HG02885 (cell line): ENCODE measurements around the gene MTOR.
"Not testable (repeated sequence)": the region's sequence is repeated elsewhere in the genome, so short reads cannot be mapped to it uniquely, and the experiment has no call there.

Experiments used
- ATAC-seq: cut with Tn5 transposase; IDR thresholded peaks from one replicate; pipeline ENCODE4 v1.9.1; 2021; ENCODE audit warnings: mild to moderate bottlenecking; ENCODE audit not compliant: unreplicated experiment, poor library complexity

The MTOR gene

DNA sequence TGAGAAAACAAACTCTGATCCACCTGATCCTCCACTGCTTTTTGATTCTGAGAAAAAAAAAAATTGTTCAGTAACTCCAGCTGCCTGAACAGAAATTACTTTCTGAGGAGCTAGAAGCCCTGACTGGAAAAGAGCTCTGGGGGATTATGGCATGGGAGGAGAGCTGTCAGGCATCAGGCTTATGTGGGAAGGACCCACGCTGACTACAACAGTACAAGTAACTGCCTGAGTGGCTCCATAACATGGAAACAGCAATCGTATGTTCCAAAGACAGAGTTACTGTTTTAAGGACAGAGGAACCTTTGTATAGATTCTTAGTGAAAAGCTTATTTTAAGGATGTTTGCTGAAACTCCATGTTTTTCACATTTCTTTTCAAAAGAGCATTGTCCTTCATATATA lies 74.4 kb downstream of the MTOR start:
- ATAC-seq = no peak

DNA sequence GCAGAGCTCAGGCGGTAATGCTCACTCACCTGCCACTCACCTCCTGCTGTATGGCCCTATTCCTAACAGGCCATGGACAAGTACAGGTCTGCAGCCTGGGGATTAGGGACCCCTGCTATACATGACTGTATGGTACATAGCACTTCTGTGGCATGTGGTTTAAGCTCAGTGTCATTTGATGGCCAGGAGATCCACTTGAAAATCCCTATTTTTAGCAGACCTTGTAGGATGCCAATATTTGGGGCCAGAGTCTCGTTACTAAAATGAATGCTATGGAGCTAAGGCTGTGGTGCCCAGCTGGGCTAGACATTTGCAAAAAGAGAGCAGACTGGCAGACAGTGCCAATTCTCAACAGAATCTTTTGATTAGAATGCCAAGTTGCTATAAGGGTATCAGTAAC lies 74.9 kb downstream of the MTOR start:
- no peak for ATAC-seq

DNA sequence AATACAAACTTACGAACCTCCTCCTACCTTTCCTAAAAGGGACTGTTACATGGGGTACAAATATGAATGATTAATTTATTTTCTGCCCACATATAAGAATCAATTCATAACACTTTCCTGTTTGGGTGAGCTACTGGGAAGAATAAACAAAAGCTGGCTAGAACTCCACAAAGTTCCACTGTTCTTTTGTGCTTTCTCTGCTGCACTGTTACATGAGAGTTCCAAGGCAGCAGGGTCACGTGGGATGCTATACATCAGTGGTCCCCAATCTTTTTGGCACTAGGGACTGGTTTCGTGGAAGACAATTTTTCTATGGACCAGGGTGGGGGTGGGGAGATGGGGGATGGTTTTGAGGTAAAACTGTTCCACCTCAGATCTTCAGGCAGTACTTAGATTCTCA lies 75.4 kb downstream of the MTOR start:
- ATAC-seq = no peak

DNA sequence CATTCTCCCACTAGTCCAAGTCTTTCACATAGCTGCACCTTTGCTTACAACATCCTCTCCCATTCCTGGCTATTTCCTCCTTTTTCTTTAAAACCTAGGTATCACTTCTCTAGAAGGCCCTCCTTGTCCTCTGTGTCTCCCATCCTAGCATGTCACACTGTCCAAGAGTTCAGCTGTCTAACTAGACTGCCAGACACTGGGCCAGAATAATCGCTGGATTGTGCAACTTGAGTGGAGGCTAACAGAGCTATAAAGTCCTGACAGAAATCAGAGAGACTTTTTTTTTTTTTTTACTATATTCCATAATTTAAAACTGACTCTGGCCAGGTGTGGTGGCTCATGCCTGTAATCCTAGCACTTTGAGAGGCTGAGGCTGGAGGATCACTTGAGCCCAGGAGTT lies 77.4 kb downstream of the MTOR start:
- no peak for ATAC-seq

DNA sequence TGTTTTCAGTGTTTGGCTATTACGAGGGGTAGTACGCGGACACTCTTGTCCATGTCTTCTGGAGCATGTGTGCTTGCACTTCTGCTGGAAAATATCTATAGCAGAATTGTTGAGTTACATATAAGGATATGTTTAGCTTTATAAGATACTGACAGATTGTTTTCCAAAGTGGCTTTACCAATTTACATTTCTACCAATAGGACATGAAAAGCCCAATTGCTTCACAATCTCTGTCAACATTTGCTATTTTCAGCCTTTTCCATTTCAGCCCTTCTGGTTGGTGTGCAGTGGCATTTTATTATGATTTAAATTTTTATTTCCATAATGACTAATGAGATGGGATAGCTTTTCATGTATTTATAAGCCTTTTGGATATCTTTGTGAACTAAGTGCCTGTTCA lies 79.5 kb downstream of the MTOR start:
- no peak for ATAC-seq

DNA sequence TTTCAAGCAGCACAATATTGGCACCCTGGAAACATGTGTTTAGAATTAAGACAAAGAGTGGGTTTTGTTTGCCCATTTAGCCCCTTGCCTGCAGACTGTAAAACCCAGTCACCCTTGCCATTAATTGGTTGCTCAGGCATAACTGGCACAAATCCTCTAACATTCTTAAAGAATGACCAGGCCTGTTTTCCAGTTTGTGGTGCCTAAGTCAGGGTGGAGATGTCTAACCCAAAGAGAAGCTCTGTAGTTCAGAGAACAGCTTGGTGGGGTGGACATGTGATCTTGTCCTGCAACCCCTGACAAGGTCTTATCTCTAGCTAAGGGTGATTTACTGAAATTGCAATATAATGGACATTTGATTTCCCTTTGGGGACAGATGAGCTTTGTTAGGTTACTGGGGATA lies 82.0 kb downstream of the MTOR start:
- no peak for ATAC-seq

DNA sequence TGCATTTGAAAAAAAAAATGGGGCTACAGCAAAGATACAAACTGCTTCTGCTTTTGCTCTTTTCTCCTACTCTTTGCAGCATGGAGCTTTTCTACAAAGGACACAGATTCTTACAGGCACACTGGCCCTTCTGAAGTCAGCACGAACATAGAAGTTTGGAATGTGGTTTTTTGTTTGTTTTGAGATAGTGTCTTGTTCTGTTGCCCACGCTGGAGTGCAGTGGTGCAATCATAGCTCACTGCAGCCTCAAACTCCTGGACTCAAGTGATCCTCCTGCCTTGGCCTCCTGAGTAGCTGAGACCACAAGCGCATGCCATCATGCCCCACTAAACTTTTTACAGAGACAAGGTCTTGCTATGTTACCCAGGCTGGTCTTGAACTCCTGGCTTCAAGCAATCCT lies 82.6 kb downstream of the MTOR start:
- ATAC-seq = not testable (repeated sequence)

DNA sequence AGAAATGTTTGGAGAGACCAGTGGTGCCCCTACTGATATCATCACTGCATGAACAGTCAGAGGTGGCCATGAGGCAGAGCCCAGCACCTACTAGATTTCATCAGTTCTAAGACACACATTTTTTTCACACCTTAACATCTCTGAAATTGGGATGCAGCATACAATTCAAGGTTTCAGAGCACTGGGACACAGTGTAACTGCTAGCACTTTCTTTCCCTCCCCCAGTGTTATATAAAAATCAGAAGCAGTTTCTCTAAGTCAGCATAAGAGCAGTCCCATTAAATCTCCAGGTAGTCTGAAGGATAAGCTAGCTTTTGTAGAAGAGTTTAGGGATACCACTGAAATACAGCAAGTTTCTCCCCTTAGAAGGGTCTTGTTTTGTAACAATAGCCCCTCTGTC lies 83.2 kb downstream of the MTOR start:
- no peak for ATAC-seq

DNA sequence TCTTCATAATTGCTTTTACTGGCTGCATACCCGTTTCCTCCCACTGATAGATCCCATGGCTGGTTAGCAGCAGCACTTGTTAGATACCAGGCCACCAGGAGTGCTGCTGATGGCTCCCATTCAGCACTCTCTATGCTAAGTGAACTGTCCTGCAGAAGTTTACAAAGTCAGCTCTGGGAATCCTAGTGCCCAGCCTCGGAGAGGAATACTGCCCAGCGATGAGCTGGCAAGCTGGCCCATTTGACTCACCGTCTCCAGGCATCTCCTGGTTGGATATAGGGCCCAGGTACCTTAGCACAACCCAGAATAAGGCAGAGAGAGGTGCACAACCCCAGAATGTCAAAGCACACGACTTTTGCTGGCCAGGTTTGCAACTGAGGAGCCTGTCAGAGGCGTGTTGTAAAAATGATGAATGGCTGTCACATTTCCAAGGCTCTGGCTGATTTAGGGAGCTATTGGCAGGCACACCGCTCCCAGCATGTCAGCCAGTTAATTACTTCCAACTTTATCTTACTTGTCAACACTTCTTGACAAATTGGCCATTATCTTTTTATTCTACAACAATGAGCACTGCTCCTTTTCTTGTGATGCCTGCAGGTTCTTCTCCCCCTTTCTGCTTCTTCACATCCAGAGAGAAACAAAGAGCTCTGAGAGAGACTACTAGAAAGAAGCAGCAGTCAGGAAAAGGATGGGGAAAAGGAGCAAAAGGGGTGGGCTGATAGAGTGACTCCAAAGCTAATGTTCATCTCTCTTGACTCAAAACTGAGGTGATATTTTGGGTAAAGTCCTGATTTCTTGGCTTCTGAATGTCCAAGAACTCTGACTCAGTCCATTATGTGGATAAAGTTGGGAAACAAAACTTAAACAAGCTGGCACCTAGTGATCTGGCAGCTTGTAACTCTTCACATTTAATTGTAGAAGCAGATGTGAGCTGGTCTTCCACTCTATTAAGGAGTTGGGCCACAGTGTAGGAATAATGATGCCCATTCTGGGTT lies 84.0 kb downstream of the MTOR start:
- no peak for ATAC-seq

DNA sequence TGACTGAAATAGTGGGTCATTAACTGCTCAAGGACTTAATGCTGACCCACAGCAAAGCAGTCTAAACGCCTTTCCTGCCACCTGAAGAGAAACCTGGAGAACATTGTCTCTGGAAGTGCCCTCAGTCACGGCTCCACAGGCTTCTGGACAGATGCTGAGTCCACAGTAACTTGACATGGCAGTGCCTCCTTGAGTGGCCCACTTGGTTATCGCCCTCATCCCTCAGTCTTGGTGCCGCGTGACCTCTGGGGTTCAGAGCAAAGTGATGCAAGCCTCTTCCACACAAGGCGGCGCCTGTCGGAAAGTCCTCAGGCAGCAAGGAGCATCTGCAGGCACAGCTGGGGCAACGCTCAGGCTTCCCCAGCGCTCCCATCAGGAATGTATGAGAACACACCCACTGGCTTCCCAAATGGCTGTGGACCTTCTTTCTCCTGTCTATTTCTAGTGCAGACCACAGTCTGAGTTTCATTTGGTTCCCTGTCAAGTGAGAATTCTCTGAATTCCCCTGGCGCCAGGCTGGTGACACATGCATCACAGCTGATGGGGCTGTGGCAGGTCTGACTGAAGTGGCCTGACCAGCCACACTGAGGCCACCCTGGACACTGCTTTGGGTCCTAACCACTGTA lies 86.2 kb downstream of the MTOR start:
- ATAC-seq = no peak

DNA sequence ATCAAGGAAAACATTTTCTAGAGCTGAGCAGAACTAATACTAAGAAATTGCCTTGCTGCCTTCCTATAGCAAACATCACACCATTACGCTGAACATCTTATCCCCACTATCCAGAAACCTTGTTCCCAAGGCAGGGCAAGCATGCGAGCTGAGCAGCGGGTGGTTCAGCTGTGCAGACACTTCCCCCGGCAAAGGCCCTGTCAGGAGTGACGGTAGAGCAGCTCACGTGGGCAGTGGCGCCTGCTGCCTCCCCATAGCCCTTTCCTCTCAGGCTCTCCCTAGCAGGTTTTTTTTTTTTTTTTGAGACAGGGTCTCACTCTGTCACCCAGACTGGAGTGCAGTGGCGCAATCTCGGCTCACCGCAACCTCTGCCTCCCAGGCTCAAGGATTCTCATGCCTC lies 86.9 kb downstream of the MTOR start:
- no peak for ATAC-seq

DNA sequence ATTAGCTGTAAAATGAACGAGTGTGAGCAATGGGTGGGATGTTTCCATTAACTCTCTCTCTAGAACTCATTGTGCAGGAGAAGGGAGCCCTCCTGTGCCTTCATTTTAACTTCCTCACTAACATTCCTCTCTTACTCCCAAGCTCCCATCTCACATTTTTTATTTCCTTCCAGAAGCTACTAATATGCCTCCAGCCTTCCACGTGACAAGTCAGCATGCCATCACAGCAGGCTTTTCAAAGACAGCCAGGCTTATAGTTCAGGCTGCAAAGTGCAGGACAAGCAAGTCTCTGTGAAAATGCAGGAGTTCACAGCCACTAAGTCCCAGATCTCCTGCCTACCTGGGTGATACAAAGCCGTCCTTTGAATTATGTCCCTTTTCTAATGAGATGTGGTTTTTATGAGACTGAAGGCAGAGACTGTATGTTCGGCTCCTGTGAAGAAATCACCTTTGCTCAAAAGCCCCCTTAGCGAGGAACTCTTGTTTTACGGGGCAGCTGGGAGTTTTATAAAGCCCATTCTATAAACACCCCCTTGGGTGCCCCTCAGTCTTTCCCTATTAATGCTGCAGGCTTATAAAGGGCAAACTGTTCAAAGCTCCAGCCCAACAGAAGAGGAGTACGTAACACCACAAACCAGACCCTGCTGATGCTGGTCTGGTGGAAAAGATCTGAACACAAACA lies 87.9 kb downstream of the MTOR start:
- ATAC-seq = no peak

DNA sequence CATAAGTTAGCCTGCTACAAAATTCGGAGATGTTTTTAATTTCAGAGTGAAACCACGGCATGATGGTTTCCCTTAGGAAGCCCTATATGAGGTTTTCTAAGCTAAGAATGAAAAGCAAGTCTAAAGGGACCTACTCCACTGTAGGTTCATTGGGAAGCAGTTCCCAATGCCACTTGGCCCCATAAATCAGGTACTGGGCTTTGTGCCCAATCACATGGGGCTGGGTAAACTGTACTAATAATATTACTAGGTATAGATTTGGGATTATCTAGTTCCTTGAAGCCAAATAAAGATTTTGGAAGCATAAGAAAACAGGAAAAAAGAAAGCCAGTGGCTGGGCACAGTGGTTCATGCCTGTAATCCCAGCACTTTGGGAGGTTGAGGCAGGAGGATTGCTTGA lies 92.2 kb downstream of the MTOR start:
- no peak for ATAC-seq

DNA sequence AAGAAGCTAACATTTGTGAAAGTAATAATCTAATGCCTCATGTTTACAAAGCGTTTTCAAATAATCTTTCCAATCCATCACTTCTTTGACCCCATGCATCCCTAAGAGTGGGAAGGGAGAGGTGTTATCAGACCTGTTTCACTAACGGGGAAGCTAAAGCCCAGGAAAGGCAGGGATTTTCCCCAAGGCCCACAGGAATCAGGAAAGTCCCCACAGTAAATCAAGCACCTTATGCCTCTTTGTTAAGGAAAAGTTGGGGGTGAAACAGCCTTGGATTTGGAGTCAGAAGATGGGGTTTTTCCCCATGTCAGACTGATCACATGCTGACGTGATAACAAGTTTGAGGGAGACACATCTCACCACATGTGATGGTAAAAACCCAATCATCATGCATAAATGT lies 93.1 kb downstream of the MTOR start:
- no peak for ATAC-seq

DNA sequence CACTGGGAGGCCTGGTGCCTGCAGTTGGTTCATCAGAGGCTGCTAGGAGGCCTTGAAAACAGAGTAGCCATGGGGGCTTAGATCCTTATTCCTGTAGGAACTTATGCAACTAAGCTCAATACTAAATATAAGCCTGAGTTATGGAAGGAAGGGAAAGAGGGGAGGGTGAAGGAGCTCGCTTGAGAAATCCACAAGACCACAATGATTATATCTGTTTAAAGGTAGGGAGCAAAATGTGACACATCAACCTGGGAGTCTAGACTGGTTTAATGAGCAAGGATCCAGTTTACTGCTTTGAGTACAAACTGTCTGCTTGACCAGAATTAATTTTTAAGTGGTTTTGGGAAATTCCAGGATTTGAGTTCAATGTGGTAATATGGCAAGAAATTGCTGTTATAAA lies 93.6 kb downstream of the MTOR start:
- ATAC-seq = no peak

DNA sequence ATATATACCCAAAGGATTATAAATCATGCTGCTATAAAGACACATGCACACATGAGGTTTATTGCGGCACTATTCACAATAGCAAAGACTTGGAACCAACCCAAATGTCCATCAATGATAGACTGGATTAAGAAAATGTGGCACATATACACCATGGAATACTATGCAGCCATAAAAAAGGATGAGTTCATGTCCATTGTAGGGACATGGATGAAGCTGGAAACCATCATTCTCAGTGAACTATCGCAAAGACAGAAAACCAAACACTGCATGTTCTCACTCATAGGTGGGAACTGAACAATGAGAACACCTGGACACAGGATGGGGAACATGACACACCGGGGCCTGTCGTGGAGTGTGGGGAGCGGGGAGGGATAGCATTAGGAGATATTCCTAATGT lies 95.6 kb downstream of the MTOR start:
- ATAC-seq = not testable (repeated sequence)

DNA sequence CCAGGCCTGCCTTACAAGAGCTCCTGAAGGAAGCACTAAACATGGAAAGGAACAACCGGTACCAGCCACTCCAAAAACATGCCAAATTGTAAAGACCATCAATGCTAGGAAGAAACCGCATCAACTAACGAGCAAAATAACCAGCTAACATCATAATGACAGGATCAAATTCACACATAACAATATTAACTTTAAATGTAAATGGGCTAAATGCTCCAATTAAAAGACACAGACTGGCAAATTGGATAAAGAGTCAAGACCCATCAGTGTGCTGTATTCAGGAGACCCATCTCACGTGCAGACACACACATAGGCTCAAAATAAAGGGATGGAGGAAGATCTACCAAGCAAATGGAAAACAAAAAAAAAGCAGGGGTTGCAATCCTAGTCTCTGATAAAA lies 99.6 kb downstream of the MTOR start:
- ATAC-seq = not testable (repeated sequence)

DNA sequence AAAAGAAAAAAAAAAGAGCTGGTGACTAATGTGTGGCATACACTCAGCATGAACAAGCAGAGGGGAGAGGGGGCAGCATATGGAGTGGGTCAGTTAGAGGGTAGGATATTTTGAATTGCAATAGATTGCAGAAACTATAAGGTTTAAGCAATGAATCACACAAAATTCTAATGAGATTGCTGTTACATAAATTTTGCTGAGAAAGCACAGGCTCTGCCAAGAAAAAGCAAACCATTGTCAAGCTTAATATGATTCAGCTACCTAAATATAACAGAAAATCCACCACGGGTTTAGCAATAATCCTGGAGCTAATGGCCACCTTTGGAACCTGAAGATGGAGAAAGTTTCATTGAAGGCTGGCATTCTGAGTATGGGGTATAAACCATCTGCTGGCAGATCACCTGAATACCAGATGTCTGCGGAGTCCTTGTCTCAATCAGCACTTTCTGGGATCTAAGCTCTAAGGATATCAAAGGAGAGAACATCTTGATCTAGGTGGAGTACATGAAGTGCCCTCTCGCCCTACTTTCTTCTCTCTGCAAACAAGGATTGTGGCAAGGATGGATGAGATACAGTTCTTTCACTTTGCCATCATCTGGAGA lies 103.5 kb downstream of the MTOR start:
- no peak for ATAC-seq

DNA sequence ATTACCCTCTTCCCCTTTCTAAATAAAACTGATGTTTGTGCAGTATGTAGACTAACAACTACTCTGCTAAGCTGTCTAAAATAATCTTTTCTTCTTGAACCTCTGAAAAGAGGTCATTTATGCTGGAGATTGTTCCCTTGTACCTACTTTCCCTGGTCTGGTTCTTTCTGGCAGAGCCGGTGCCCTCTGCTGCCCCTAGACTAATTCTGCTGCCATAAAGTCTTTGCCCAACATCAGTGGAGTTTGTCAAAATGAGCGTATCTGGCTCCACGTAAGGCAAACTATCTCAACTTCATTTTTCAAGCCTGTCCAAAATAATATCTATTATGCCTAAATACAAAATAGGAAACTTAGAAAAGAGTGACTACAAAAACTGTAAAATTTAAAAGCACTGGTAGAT lies 104.1 kb downstream of the MTOR start:
- no peak for ATAC-seq

DNA sequence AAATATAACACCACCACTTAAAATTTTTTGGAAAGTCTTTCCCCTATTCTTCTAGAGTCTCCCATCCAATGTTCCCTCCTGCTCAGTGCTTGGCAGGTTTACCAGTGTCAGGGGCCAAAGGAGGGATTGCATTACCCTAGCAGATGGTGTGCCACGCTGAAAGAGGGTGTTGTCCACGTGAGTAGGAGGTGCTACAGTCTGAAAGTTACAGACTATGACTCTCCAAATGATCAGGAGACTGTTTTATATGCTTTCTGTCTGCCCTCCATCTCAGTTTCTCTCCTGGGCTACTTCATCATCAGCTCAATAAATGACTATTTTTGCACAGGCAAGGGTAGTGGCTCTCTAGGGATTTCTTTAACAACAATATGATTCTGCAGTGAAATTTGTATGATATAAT lies 104.5 kb downstream of the MTOR start:
- ATAC-seq = no peak

DNA sequence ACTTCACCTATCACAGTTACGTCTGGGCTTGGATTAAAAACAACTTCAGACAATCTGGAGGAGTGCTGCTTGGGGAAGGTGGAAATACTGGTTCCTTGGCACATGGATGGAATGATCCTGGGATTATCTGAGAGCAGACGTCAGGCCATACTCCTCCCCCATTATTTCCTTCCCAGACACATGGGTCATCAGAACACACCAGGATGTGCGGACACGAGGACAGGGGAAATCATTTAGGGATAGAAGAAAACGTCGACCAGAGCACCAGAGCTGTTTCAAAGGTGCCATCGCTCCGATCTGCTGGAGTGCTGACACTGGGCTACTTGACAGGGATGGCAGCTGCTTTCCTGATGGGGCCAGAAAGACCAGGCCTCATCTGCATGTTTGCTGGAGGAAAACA lies 105.0 kb downstream of the MTOR start:
- ATAC-seq = no peak
